ENCODE data around the gene PDZRN3.

- TF ChIP-seq CTCF (IDR thresholded peaks at IDR 0.05) (no peak), EZH2phosphoT487 (IDR thresholded peaks at IDR 0.05) (no peak)
These were observed 29.1 kb upstream of the PDZRN3 start for GRCh38 chr3:73653877-73654276.
